B cell (primary cell): Measurements from ENCODE around the gene DPP10. TPM values are rescaled to one million over a fixed set of nuclear protein-coding genes. Genes with fewer than 3 reads are reported as not detected.

Experiments used
- ATAC-seq: fragments of 200-7000 bp; cut with Tn5 transposase; one replicate; pipeline ENCODE4 v1.10.0; 2021; ENCODE audit warnings: low read depth, mild to moderate bottlenecking, moderate number of reproducible peaks, moderate library complexity
- CTCF ChIA-PET: fragments of 350-600 bp; sonication (Branson Sonifier 250); formaldehyde crosslinking; loops from one replicate; lab custom pipeline; 2021; ENCODE audit warnings: antibody characterized with exemption, inconsistent platforms; lab: Charles Lee
- POLR2A ChIA-PET: fragments of 350-600 bp; sonication (Branson Sonifier 250); formaldehyde crosslinking; loops from one replicate; lab custom pipeline; 2021; ENCODE audit warnings: antibody characterized with exemption; lab: Charles Lee
- DNase-seq: peaks from one replicate; pipeline ENCODE4 v3.0.0; 2013
- H2AFZ ChIP-seq: 2 replicates; pipeline ENCODE4 v1.6.1; 2012; ENCODE audit warnings: mild to moderate bottlenecking, low read depth, low read length; ENCODE audit not compliant: insufficient read depth, poor library complexity, severe bottlenecking
- H3K27ac ChIP-seq, 2 donors: 1 replicate in 1 of 2; 2 replicates in 1 of 2; pipeline ENCODE4 v1.5.1; 2012 to 2013; ENCODE audit warnings: low read length in 2 of 2, mild to moderate bottlenecking in 2 of 2, moderate library complexity in 1 of 2
- H3K27me3 ChIP-seq, 4 experiments: fragments of 200-600 bp in 1 of 4; sonication (generic) in 1 of 4; replicated peaks in 1 of 4; 1 replicate in 2 of 4; 2 replicates in 2 of 4; pipeline versions ENCODE4 v1.6.1 to v1.7.0; 2013 to 2016; ENCODE audit warnings: low read length in 3 of 4, mild to moderate bottlenecking in 2 of 4, mixed read lengths in 1 of 4, moderate library complexity in 1 of 4; ENCODE audit not compliant: insufficient read depth in 4 of 4, control insufficient read depth in 3 of 4; ENCODE audit errors: control extremely low read depth in 1 of 4
- H3K36me3 ChIP-seq, 2 experiments: replicated peaks in 1 of 2; 1 replicate in 1 of 2; 2 replicates in 1 of 2; pipeline versions ENCODE4 v1.6.1 to v1.7.1; 2013; ENCODE audit warnings: low read length in 1 of 2; ENCODE audit not compliant: insufficient read depth in 2 of 2, control insufficient read depth in 1 of 2; ENCODE audit errors: control extremely low read depth in 1 of 2, extremely low read depth in 1 of 2
- H3K4me1 ChIP-seq, 2 donors: fragments of 200-600 bp in 1 of 2; sonication (generic) in 1 of 2; 1 replicate in 1 of 2; 2 replicates in 1 of 2; pipeline versions ENCODE4 v1.5.1 to v1.6.1; 2013 to 2017; ENCODE audit warnings: low read length in 2 of 2; ENCODE audit not compliant: control insufficient read depth in 2 of 2, insufficient read depth in 2 of 2
- H3K4me2 ChIP-seq: replicated peaks from 2 replicates; pipeline ENCODE3; 2012; ENCODE audit warnings: mild to moderate bottlenecking, low read depth, low read length; ENCODE audit not compliant: poor library complexity, severe bottlenecking
- H3K4me3 ChIP-seq, 5 experiments: fragments of 200-600 bp in 1 of 5; sonication (generic) in 1 of 5; 1 replicate in 3 of 5; 2 replicates in 2 of 5; pipeline versions ENCODE4 v1.5.1 to v1.7.0; 2011 to 2016; ENCODE audit warnings: low read length in 4 of 5, mild to moderate bottlenecking in 4 of 5, low read depth in 2 of 5, control low read depth in 1 of 5, moderate library complexity in 1 of 5; ENCODE audit not compliant: insufficient read depth in 1 of 5; ENCODE audit errors: control extremely low read depth in 1 of 5, extremely low read depth in 1 of 5
- H3K79me2 ChIP-seq: fragments of 200-600 bp; sonication (generic); one replicate; pipeline ENCODE4 v1.6.0; 2016; ENCODE audit warnings: low read length; ENCODE audit not compliant: control insufficient read depth, insufficient read depth
- H3K9ac ChIP-seq: fragments of 200-600 bp; sonication (generic); 2 replicates; pipeline ENCODE4 v1.6.1; 2017; ENCODE audit warnings: mild to moderate bottlenecking, low read length, moderate library complexity
- H3K9me3 ChIP-seq, 3 donors: one replicate each; pipeline versions ENCODE4 v1.6.1 to v1.7.1; 2013; ENCODE audit warnings: low read length in 2 of 3; ENCODE audit not compliant: control insufficient read depth in 2 of 3, insufficient read depth in 1 of 3; ENCODE audit errors: control extremely low read depth in 1 of 3
- H4K20me1 ChIP-seq: 2 replicates; pipeline ENCODE4 v1.6.0; 2012; ENCODE audit warnings: mild to moderate bottlenecking, low read length; ENCODE audit not compliant: insufficient read depth, control insufficient read depth, poor library complexity, severe bottlenecking
- H3K27ac Mint-ChIP-seq: one replicate; pipeline ENCODE4 v1.8.0; 2021; ENCODE audit warnings: mixed read lengths
- H3K27me3 Mint-ChIP-seq: one replicate; pipeline ENCODE4 v1.8.0; 2021; ENCODE audit warnings: mixed read lengths
- H3K4me1 Mint-ChIP-seq: one replicate; pipeline ENCODE4 v1.8.0; 2021; ENCODE audit warnings: mixed read lengths
- H3K4me3 Mint-ChIP-seq: one replicate; pipeline ENCODE4 v1.8.0; 2021; ENCODE audit warnings: mixed read lengths
- H3K9me3 Mint-ChIP-seq: one replicate; pipeline ENCODE4 v1.8.0; 2022; ENCODE audit warnings: mixed read lengths; ENCODE audit not compliant: insufficient read depth
- EZH2 ChIP-seq: IDR thresholded peaks from 2 replicates; pipeline ENCODE4 v1.6.1; 2012; ENCODE audit warnings: borderline replicate concordance, low read depth, mild to moderate bottlenecking, moderate library complexity, low read length; ENCODE audit not compliant: insufficient read depth, poor library complexity, severe bottlenecking
- WGBS: methylation state at CpG from one replicate; pipeline ENCODE4 v1.1.5; 2013; ENCODE audit warnings: missing lambda C conversion rate; ENCODE audit not compliant: insufficient coverage; 5-methylcytosine and 5-hydroxymethylcytosine counted together
- intact Hi-C: fragments of 100-400 bp; cut with micrococcal nuclease; formaldehyde crosslinking; loops from one replicate; pipeline ENCODE4 v1.10.0; 2022
- polyA plus RNA-seq: library from polyadenylated mRNA; depleted of rRNA; stranded (reverse); fragments of >200 nt; gene quantifications from 2 replicates; pipeline ENCODE4 v1.2.3, GENCODE V29; 2012
- total RNA-seq, 2 donors: library from RNA; stranded (reverse); fragments of 120-200 nt in 1 of 2; gene quantifications; 1 replicate in 1 of 2; 2 replicates in 1 of 2; pipeline versions ENCODE4 v1.2.3 to v1.2.4, GENCODE V29; 2013 to 2022
- TF ChIP-seq, protein P1 (sequence below): fragments of 200-600 bp; IDR thresholded peaks from one replicate; pipeline ENCODE4 v1.8.0; 2022; ENCODE audit warnings: antibody characterized with exemption, mild to moderate bottlenecking

DPP10 gene
- total and polyA plus RNA-seq, 2 donors (not counting 1 experiment from before 2014, with no cell fraction given): not detected

DNA sequence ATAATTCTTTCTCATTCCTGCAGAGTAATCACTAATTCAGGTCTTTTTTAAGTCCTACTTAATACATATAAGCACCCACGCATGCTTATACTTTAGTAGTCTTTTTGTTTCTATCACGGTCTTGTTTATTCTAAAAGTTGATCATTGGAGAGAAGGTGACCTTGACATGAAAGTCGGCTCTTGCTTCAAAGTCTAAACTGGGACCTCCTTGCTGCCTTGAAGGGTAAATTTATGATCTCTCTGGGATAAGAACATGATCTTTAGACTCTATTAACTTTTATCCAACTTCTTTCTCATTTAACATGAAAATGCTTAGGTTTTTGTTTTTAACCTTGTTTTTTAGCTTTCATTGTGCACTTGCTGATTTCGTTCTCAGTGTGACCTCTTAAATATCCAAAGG is 792.3 kb downstream of the DPP10 start:
- CTCF ChIA-PET: no interaction called here
- no peaks in the 10 kb centered on the region for H4K20me1 ChIP-seq

DNA sequence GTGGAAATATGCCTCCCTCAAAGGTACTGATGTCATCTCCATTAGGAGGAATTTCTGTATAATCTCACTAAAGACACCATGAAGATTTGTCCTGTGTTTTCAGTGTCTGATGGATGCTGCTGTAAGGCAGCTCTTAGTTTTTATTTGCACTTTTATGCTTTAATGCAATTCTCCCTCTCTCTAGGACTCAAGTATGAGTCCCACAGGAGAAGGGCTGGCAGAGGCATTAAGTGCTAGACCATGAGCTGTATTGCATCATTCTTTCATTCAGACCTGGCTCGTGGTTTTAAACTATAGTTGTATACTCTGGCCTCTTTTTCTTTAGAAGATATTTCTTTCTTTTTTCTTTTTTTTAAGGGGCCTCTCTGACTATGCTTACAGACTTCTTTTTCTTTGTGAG is 805.6 kb downstream of the DPP10 start:
- intact Hi-C loops: no loop called here
- no CpG with 5 or more reads among the region's 1 CpG for WGBS
- H3K4me3 ChIP-seq: no peak overlapping the region
- no peaks in the 10 kb centered on the region for H3K27me3 Mint-ChIP-seq
- no peak overlapping the region for H3K27ac Mint-ChIP-seq
- no peak overlapping the region for H2AFZ ChIP-seq
- no peak overlapping the region for H3K4me2 ChIP-seq
- no peaks in the 10 kb centered on the region for H3K4me1 ChIP-seq
- no peaks in the 10 kb centered on the region for H3K27me3 ChIP-seq
- TF ChIP-seq EZH2: no peak
- TF ChIP-seq, protein P1, sequence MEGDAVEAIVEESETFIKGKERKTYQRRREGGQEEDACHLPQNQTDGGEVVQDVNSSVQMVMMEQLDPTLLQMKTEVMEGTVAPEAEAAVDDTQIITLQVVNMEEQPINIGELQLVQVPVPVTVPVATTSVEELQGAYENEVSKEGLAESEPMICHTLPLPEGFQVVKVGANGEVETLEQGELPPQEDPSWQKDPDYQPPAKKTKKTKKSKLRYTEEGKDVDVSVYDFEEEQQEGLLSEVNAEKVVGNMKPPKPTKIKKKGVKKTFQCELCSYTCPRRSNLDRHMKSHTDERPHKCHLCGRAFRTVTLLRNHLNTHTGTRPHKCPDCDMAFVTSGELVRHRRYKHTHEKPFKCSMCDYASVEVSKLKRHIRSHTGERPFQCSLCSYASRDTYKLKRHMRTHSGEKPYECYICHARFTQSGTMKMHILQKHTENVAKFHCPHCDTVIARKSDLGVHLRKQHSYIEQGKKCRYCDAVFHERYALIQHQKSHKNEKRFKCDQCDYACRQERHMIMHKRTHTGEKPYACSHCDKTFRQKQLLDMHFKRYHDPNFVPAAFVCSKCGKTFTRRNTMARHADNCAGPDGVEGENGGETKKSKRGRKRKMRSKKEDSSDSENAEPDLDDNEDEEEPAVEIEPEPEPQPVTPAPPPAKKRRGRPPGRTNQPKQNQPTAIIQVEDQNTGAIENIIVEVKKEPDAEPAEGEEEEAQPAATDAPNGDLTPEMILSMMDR: no peak
- H3K36me3 ChIP-seq: no peaks in the 10 kb centered on the region
- no peaks in the 10 kb centered on the region for H4K20me1 ChIP-seq
- no peaks in the 10 kb centered on the region for H3K79me2 ChIP-seq
- H3K4me3 Mint-ChIP-seq: no peak overlapping the region
- H3K4me1 Mint-ChIP-seq: no peaks in the 10 kb centered on the region
- CTCF ChIA-PET: no interaction called here
- H3K9me3 ChIP-seq: no peaks in the 10 kb centered on the region
- no peak overlapping the region for H3K27ac ChIP-seq
- DNase-seq (no peak), ATAC-seq (no peak)
- H3K9me3 Mint-ChIP-seq: no peaks in the 10 kb centered on the region
- H3K9ac ChIP-seq: no peak overlapping the region
- POLR2A ChIA-PET: no interaction called here

More for the DNA sequence above, 792.3 kb downstream of the DPP10 start:
- Histone ChIP-seq H3K4me3 (no peak overlapping the region), H3K27ac (no peak overlapping the region), H3K4me2 (no peak overlapping the region), H3K27me3 (no peaks in the 10 kb centered on the region), H3K9ac (no peak overlapping the region), H3K9me3 (no peaks in the 10 kb centered on the region), H2AFZ (no peak overlapping the region), H3K79me2 (no peaks in the 10 kb centered on the region), H3K36me3 (no peaks in the 10 kb centered on the region), H3K4me1 (no peaks in the 10 kb centered on the region)
- Mint-ChIP-seq H3K9me3 (peaks cover 3% of the 10 kb centered on the region), H3K27ac (no peak overlapping the region), H3K27me3 (no peaks in the 10 kb centered on the region), H3K4me1 (no peaks in the 10 kb centered on the region), H3K4me3 (no peak overlapping the region)
- intact Hi-C loops: no loop called here
- ATAC-seq: no peak
- TF ChIP-seq, protein P1: no peak
- no peak for TF ChIP-seq EZH2
- POLR2A ChIA-PET: no interaction called here
- WGBS: no CpG with 5 or more reads among the region's 4 CpGs
- no peak for DNase-seq
